Neural progenitor cell (in vitro differentiated cells): ENCODE results near the gene UBE2R2.

Experiments used
- CTCF ChIP-seq: fragments of 200-600 bp; sonication (generic); IDR thresholded peaks from 2 replicates; pipeline ENCODE4 v1.5.1; 2017; ENCODE audit warnings: antibody characterized with exemption, mild to moderate bottlenecking
- EZH2 ChIP-seq: fragments of 200-600 bp; sonication (generic); IDR thresholded peaks from 2 replicates; pipeline ENCODE4 v1.6.1; 2017; ENCODE audit warnings: antibody characterized with exemption, mild to moderate bottlenecking, moderate library complexity
- EZH2phosphoT487 ChIP-seq: fragments of 200-600 bp; sonication (generic); IDR thresholded peaks from 2 replicates; pipeline ENCODE4 v1.6.1; 2017; ENCODE audit warnings: antibody characterized with exemption

GRCh38 chr9:33923998-33924701, 107.2 kb downstream of the UBE2R2 start:
- TF ChIP-seq EZH2 (no peak), CTCF (no peak), EZH2phosphoT487 (no peak)
